GM21786 (cell line): ENCODE results near the gene MLN.

Experiments
- ATAC-seq: cut with Tn5 transposase; IDR thresholded peaks from one replicate; pipeline ENCODE4 v1.9.1; 2021; ENCODE audit not compliant: unreplicated experiment

Gene MLN

DNA sequence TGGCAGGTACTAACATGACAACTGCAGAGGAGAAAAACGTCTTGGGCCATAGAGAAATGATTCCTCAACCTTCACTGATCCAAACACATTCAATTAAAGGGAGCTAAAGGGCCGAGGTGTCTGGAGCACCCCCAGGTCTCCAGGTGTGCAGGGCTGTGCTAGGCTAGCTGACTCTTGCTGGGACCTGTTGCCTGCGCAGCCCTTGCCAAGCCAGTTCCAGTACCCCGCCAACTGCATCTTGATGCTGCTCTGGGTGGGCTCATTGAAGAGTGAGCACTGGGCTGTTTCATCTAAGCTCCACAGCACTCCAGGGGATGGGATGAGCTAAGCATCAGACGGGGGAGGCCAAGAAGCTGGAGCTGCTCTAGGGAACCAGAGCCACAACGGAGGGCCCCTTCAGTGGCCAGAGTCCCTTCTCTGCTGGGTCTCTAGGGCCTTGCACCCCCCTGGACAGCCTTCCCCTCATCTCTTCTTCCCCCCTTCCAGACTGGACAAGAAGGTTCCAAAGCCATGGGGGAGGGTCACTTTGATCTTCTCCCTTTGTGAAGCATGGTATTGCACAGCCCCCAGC lies 30.8 kb downstream of the MLN start:
- ATAC-seq, result no peak

DNA sequence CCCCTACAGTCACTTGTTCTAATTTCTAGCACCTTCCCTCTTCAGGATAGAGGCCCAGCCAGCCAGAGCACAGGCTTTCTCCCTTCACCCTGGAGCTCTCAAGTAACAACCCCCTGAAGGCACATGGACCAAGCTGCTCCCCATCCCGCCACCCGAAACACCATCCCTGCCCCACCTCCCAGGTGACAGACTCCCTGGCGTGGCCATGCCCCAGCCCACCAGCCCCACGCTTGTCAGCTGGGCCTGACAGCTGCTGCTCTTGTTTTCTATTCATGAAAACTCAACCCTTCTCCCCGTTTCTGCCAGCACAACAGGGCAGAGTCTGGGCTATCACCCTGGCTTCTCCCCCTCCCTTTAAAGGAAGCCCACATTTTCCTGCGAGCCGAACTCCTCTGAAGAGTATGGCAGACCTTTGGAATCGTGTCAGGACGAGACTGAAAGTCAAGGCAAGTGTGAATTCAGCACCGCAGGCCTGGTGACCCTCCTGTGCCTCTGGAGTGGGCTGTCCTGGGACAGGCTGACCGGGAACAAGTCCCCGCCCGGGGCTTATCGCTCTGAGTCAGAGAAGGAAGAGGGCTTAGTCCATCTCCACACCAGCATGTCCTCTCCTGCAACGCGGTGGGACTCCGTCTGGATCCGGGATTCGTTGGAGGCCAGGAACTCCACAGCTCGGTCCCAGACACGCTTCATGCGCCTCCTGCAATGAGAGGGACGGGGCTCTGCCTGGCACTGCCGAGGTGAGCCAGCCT lies 31.5 kb downstream of the MLN start:
- no peak for ATAC-seq

DNA sequence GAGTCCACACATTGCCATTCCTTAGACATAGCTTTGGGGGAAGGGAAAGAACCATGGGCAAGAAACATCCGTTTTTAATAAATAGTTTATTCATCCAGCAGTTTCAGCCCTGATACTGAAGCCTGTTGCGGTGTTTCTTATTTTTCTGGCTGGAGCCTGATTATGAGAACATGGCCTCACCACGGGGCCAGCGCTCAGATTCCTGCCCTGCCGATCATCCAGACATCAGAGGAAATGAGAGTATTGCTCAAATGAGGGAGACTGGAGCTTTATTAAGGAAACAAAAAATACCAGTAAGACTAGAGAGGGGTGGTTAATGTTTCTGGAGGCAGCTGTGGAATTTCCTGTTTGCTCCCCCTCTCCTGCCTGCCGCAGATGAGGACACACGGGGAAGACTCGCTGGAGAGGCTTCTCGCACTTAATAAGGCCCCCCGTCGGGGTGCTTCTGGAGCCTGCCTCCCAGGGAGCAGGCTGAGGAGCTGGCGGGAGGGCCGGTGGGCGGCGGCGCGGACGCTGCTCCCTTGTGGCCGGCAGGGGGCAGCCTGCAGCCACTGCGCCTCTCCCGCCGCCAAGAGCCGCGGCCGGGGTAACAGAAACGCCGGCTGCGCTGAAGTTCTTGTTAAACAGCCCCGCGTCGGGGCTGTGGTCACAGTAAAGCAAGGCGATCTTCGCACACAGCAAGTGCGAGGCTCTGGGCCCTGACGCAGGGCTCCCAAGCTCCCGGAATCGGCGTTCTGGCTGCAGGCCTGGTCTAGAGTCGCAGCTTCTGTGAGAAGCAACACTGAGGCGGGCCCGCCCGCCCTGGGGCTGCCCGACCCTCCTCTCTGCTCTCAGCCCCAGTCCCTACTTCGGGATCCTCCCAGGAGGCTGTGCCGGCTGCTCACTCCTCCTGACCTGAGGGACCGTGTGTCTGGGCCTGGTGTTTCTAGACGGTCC lies 32.4 kb downstream of the MLN start:
- no peak for ATAC-seq

DNA sequence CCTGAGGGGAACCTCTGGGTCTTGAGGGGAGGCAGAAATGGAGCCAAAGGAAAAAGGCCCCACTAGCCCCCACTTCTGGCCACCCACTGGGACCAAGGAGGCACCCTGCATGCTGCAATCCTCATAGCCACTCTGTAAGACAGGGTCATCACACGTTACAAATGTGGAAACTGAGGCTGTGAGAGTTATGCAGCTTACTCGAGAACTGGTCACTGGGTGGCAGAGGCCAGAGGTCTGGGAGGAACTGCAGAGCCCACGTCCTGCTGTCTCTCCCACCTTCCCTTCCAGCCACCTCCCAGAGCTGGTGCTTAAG lies 33.0 kb downstream of the MLN start:
- no peak for ATAC-seq

DNA sequence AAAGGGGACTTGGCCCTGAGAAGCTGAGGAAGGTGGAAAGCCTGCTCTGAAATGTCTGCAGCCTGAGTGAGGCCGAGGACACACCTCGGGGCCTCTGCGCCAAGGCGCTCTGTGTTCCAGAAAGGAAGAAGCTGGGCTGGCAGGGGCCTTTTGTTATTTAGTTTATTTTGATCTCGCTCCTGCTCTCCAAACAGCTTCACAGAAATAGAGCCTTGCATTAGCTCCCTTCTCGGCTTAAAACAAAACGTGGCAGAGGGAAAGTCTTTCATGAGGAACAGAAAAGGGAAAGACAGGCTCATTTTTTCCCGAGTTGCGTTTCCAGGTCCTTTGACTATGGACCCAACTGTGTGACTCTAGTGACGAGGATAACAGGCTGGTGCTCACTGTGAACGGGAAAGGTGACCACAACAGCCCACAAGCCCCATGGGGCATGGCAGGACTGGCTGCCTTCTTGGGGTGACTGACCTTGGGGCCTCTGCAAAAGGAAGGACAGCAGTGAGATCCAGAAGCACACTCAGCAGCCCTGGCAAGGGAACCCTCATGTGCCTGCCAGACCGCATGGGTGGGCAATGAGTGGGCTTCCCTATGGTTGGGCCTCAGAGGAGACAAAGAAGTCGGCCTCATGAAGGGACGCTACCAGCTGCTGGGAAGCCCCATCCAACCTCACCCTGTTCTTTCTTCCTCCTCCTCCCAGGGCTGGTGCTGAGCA lies 33.5 kb downstream of the MLN start:
- no peak for ATAC-seq

DNA sequence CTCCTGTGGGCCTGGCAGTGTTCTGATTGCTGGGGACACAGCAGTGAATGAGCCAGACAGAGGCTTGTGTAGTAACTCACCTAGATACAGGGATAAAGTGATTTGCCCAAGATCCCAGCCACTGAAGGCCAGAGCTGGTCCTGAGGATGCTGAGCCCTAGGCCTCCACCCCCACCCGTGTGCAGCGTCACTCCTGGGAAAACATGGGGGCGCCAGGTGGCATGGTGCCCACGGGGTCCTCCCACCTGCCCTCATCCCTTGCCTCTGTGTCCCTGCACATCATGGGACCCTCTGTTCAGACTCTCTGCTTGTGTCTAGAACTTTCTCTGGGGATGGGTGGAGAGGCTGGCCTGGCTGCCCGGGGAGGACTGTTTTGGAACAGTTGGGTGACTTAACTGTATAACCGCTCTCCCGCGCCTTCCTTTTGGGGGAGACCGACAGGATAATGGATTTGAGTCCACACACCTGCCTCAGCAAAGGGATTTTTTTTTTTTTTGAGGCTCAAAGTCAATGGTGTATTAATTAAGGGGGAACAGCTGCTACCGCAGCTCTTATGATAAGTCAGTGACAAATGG lies 34.5 kb downstream of the MLN start:
- ATAC-seq, result no peak

DNA sequence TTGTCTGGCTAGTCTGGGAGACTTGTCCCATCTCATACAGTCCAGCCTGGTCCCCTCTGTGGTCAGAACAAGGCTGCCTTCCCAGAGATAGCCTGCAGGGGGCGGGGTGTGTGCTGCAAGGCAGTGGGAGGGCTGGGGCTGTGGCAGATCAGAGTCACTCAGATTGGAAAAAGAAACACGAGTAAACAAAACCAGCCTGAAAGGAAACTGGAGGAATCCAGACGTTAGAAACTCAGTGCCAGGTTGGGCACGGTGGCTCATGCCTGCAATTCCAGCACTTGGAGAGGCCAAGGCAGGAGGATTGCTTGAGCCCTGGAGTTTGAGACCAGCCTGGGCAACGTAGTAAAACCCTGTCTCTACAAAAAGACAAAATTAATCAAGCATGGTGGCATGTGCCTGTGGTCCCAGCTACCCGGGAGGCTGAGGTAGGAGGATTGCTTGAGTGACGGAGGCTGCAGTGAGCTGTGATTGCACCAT lies 35.1 kb downstream of the MLN start:
- no peak for ATAC-seq

DNA sequence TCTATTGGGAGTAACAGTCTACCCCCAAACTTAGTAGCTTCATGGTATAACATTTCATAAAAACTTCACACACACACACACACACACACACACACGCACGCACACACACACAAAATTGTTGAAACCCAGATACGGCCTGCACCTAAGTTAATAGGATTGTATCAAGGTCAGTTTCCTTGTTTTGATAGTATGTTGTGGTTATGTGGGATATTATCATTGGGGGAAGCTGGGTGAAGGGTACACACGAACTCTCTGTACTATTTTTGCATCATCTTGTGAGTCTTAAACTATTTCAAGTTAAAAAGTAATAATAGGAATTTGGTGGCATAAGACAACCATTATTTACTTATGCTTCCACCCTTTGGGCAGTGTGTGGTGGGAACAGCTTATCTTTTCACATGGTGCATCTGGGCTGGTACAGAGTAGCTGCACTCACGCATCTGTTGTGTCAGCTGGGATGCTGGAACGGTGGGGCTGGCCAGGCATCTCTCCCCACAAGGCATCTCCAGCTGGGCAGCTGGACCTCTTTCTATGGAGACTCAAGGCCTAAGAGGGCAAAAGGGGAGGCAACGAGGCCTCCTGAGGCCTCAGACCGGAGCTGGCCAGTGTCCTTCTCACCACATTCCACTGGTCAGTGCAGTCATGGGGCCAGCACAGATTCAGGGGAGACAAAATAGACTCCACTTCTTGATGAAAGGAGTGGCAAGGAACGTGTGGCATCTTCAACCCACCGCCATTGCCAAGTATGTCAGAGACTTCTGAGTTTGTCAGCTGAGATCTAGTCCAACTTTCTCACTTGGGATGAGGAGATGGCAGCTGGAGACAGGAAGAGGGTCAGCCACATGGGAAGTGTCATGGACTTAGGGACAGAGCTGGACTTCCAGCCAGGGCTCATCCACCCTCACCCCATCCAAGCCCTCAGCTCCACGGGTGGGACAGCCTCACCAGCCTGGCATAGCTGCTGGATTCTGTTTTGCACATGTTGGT lies 36.6 kb downstream of the MLN start:
- no peak for ATAC-seq

DNA sequence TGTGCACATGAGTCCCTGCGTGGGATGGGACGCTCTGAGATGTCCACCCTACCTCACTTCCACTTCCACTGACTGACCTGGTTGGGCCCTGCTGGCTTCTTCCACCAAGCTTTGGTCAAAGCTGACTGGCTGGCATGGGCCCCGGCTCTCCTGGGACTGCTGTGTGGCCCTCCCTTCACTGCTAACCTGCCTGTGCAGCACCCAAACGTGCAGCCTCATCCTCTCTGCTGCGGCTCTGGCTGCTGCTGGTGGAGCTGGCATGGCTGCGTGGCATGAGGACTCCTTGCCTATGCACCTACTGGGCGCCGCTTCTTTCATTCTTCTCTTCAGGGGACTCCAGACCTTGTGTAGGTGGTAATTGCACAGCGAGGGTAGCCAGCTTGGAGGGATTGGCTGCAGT lies 38.4 kb downstream of the MLN start:
- ATAC-seq, result no peak

DNA sequence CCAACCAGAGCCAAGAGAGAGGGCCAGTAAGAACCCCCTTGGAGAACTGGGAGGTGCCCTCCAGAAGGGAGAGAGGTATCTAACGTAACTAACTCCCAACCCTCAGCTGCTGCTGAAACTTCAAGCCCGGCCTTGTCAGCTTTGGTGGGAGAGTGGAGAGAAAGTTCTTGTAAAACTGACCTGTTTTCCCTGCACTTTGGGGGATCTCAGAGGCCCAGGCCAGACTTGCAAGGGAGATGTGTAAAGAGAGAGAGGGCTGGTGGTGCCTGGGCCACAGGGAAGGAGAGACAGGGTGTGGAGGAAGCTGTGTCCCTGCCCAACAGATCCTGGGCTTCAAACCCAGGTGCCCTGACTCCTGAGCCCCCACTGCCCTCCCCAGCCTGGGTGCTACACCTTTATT lies 39.8 kb downstream of the MLN start:
- no peak for ATAC-seq

DNA sequence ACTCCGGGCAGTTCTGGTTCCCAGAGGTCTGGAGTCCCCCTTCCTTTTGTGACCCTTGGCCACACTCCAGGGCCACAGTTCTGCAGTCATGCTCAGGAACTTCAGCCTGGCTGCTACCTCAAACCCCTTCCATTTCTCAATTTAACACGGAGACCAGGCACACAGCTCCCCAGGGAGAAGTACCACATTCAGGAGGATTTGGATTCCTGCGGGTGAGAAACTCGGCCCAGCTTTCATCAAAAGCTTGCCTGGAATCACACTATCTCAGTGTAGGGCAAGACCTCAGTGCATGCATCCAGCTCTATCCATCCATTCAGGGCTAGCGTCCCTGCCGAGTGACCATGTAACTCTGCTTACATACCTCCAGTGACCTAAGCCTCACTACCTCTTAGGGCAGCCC lies 40.3 kb downstream of the MLN start:
- ATAC-seq, result no peak

DNA sequence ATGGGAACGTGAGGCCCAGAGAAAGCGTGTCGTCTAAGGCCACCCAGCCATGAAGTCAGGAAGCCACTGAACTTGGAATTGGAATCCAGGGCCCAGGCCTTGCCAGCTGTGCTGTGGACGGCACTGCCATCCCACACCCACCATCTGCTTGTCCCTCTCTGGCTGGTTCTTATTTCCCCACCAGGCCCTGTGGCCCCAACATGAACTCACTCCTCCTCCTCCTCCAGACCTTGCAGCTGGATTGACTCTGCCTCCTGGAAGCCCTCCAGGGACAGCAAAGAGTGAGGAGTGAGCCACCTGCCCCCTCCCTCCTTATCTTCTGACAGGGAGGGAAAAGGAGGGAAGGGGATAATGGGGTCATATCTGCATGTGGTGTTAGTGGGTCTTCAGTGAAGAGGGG lies 41.1 kb downstream of the MLN start:
- no peak for ATAC-seq

DNA sequence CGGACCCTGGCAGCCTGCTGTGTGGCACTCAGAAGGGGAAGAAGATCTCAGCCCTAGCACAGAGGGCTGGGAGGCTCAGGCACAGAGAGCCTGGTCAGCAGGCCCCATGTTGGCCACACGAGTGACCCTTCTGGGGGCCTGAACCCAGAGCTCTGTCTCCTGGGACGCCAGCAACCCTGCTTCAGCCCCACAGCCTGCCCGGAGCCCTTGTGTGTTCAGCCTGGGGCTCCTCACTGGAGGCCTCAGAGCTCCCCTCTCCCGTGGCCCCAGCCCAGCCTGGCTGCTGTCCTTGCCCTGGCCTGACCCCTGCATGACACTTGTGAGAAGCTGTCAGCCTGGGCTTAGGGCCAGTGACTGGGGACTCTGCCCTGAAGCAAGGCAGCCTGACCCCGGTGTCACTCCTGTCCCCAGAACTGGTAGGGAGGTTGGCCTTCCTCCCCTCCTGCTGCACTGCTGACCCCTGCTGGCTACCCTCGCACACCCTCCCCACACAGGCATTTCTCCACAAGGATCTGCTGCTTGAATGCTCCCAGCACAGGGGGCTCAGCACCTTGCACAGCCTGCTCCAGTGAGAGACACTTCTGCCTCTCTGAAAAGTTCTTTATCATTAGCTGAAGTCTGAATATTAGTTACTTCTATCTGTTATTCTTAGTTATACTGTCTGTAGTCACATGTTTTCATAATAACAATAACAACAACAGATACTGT lies 41.7 kb downstream of the MLN start:
- no peak for ATAC-seq

DNA sequence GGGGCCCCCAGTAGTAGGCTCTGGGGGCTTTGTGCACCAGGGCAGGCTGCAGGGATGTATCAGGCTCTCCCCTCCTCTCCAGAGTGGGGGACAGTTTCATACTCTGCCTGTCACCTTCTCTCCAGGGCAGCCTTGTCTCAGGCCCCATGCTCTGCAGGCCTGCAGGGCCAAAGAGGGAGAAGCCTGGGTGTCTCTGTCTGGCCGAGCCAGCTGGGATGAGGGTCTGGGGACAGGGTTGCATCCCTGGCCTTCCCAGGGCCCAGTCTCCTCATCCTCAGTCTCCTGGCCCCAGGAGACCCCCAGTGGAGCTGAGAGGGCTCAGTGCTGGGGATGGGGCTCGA lies 42.3 kb downstream of the MLN start:
- ATAC-seq, result no peak

DNA sequence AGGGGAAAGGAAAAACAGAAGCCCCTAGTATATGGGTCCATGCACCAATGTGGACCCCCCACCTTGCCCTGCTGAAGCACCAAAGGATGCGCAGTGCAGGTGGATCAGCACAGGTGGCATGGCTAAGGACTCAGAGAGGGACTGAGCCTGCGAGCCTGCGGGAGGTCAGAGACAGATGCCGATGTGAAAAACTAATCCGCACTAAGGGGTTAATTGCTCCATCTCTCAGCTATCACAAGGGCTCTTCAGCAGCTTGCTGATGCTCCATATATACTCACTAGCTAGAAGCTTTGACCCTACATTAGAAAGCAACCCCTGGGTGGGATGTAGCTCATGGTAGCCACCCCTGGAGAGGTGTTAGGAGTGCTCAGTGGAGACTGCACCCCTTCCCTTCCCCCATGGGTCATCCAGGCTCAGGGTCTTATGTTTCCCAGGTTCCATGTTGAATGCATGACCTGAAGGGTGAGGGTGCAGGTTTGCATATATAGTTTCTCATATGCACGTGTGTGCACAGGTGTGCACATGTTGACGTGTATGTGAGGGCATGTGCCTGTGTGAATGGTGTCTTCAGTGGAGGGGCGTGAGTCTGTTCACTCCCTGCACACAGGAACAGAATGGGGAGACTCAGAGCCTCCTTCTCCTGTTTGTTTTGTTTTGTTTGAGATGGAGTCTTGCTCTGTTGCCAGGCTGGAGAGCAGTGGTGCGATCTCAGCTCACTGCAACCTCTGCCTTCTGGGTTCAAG lies 43.7 kb downstream of the MLN start:
- no peak for ATAC-seq

DNA sequence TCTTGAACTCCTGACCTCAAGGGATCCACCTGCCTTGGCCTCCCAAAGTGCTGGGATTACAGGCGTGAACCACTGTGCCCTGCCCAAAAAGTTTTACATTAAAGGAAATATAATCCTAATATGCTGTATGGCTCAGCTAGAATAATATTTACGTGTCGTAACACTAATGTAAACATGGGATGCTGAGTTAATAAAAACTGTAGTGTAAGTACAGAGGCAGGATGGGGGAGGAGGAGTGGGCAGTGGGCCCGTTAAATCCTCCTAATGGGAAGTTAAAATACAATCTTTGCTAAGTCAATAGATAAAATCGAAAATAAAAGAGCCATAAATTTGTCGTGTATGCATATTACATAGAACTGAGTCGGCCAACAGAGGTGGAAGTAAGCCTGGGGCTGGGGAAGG lies 45.0 kb downstream of the MLN start:
- no peak for ATAC-seq

DNA sequence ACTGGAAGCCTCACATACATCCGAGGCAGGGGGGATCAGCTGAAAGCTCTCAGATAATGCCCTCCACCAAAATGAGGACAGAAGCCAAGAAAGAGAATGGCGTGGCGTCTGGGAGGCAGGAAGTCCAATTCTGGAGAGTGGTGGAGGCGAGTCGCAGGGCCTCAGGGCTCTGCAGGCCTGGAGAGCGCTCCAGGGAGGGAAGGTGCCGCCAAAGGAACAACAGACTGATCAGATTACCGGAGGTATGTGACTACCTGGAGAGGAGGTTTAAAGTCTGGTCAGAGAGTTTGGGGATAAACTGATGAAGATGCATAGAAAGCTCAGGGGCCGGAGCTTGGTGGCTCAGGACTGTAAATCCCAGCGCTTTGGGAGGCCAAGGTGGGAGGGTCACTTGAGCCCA lies 45.9 kb downstream of the MLN start:
- no peak for ATAC-seq

DNA sequence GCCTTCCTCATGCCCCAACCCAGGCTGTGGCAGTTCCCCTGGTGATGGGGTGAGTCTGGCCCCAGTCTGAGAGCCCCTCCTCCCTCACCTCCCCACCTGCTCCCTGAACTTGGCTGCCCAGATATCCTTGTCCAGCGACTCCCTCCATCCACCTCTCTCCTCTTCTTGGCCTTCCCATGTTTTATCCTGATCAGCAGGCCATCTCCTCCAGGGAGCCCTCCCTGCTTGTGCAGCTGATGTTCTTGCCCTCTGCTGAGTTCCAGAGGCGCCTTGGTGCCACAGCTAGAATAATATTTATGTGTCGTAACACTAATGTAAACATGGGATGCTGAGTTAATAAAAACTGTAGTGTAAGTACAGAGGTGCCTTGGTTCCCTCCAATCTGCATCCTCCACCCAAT lies 46.7 kb downstream of the MLN start:
- ATAC-seq, result no peak
